GM12874 (cell line): ENCODE data around the gene F2RL3.

Source experiments
- TF ChIP-seq, protein P1 (sequence below): IDR thresholded peaks from 2 replicates; pipeline ENCODE4 v1.5.1; 2011; ENCODE audit warnings: low read depth, mild to moderate bottlenecking, control low read depth, low read length, moderate library complexity; ENCODE audit not compliant: insufficient read depth

The F2RL3 gene

GRCh38 chr19:16853066-16853465 lies 35.7 kb upstream of the F2RL3 start:
- TF ChIP-seq, protein P1, sequence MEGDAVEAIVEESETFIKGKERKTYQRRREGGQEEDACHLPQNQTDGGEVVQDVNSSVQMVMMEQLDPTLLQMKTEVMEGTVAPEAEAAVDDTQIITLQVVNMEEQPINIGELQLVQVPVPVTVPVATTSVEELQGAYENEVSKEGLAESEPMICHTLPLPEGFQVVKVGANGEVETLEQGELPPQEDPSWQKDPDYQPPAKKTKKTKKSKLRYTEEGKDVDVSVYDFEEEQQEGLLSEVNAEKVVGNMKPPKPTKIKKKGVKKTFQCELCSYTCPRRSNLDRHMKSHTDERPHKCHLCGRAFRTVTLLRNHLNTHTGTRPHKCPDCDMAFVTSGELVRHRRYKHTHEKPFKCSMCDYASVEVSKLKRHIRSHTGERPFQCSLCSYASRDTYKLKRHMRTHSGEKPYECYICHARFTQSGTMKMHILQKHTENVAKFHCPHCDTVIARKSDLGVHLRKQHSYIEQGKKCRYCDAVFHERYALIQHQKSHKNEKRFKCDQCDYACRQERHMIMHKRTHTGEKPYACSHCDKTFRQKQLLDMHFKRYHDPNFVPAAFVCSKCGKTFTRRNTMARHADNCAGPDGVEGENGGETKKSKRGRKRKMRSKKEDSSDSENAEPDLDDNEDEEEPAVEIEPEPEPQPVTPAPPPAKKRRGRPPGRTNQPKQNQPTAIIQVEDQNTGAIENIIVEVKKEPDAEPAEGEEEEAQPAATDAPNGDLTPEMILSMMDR, result no peak

GRCh38 chr19:16856091-16856490 lies 32.7 kb upstream of the F2RL3 start:
- TF ChIP-seq, protein P1, result no peak

DNA sequence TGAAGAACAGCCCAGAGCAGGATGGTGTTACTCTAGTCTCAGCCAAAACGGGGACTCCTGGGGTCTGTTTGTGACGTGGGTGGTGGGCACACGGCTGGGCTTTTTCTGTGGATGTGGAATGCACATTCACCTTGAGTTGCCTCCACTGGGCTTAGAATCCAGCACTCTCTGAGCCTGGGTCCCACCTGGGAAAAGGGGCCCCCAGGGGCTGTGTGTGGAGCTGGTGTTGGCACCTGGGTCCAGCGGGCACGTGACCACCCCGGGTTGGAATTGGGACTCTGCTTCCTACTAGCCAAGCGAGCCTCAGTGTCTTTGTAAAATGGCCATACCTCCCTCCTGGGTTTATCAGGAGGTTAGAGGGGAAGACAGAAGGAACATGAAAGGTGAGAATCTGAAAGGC lies 29.2 kb upstream of the F2RL3 start:
- TF ChIP-seq, protein P1, result no peak

- TF ChIP-seq, protein P1, result no peak
These were observed 28.7 kb upstream of the F2RL3 start for GRCh38 chr19:16860118-16860517.

- TF ChIP-seq, protein P1, result no peak
These were observed 27.8 kb upstream of the F2RL3 start for GRCh38 chr19:16861011-16861410.

GRCh38 chr19:16861834-16862233 lies 27.0 kb upstream of the F2RL3 start:
- TF ChIP-seq, protein P1, result no peak

DNA sequence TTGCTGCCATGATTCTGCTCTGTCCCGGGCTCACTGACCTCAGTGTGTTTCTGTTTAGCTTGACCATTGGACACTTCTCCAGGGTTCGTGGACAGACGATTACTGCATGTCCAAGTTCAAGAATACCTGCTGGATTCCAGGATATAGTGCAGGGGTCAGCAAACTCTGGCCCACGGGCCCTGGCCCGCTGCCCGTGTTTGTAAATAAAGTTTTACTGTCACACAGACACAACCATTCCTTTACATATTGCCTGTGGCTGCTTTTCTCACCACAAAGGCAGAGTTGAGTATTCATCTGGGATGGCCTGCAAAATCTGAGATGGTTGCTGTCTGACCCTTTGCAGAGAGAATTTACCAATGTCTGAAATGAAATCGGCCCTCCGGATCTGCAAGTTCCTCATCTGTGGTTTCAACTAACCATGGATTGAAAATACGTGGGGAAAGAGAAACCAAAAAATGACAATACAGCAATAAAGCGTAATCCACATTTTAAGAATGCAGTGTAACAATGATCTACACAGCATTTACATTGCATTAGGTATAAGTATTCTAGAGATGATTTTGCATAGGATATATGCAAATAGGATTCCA lies 25.9 kb upstream of the F2RL3 start:
- TF ChIP-seq, protein P1, result no peak
